OCI-LY7 (cell line): ENCODE measurements around the gene CRB2. TPM values are rescaled to one million over a fixed set of nuclear protein-coding genes. Genes with fewer than 3 reads are reported as not detected.

Source experiments
- BruUV-seq: library from RNA; stranded (reverse); fragments of 400-500 nt; replicated peaks from 2 replicates; lab custom pipeline; 2021; lab: Mats Ljungman, UMichigan
- CTCF ChIA-PET: fragments of 300-600 bp; sonication (Branson Sonifier 250); formaldehyde crosslinking; loops from one replicate; lab custom pipeline; 2022; ENCODE audit warnings: antibody characterized with exemption; ENCODE audit not compliant: unreplicated experiment; lab: Charles Lee
- POLR2A ChIA-PET: fragments of 300-600 bp; sonication (Branson Sonifier 250); formaldehyde crosslinking; loops from one replicate; lab custom pipeline; 2022; ENCODE audit warnings: antibody characterized with exemption; lab: Charles Lee
- DNase-seq: peaks from one replicate; pipeline ENCODE4 v3.0.0-alpha.2; 2015; ENCODE audit warnings: low spot score
- H2AFZ ChIP-seq: fragments of 200-600 bp; sonication (generic), shearing (Covaris generic); 2 replicates; pipeline ENCODE4 v1.6.1; 2014; ENCODE audit warnings: mild to moderate bottlenecking, antibody characterized with exemption, low read length, moderate library complexity
- H3K27ac ChIP-seq: fragments of 200-600 bp; sonication (generic); 2 replicates; pipeline ENCODE4 v1.5.1; 2014; ENCODE audit warnings: mixed run types, low read depth, mild to moderate bottlenecking, moderate library complexity, low read length, inconsistent platforms; ENCODE audit not compliant: poor library complexity, severe bottlenecking
- H3K36me3 ChIP-seq: fragments of 200-600 bp; sonication (generic); 2 replicates; pipeline ENCODE4 v1.6.1; 2014; ENCODE audit warnings: mild to moderate bottlenecking, antibody characterized with exemption, low read length, moderate library complexity, mixed read lengths; ENCODE audit not compliant: insufficient read depth
- H3K4me1 ChIP-seq: fragments of 200-600 bp; sonication (generic); 2 replicates; pipeline ENCODE4 v1.5.1; 2014; ENCODE audit warnings: mild to moderate bottlenecking, low read length; ENCODE audit not compliant: insufficient read depth, poor library complexity, severe bottlenecking
- H3K4me2 ChIP-seq: fragments of 200-600 bp; sonication (generic); 2 replicates; pipeline ENCODE4 v1.6.1; 2014; ENCODE audit warnings: mild to moderate bottlenecking, low read length
- H3K4me3 ChIP-seq: fragments of 200-600 bp; sonication (generic); 2 replicates; pipeline ENCODE4 v1.5.1; 2014; ENCODE audit warnings: mild to moderate bottlenecking, low read depth, low read length; ENCODE audit not compliant: poor library complexity, severe bottlenecking
- H3K79me2 ChIP-seq: fragments of 200-600 bp; sonication (generic); 2 replicates; pipeline ENCODE4 v1.6.1; 2016; ENCODE audit warnings: low read depth, mild to moderate bottlenecking, low read length, moderate library complexity, mixed read lengths; ENCODE audit not compliant: insufficient read depth
- H3K9me2 ChIP-seq: fragments of 200-600 bp; sonication (generic); 2 replicates; pipeline ENCODE4 v1.6.1; 2016; ENCODE audit warnings: mild to moderate bottlenecking, low read length, mixed read lengths; ENCODE audit not compliant: insufficient read depth
- H3K9me3 ChIP-seq: fragments of 200-600 bp; sonication (generic); 2 replicates; pipeline ENCODE4 v1.6.1; 2014; ENCODE audit warnings: mild to moderate bottlenecking, mixed run types, low read length, mixed read lengths
- H4K20me1 ChIP-seq: fragments of 200-600 bp; sonication (generic); 2 replicates; pipeline ENCODE4 v1.6.1; 2014; ENCODE audit warnings: mild to moderate bottlenecking, antibody characterized with exemption, low read length, moderate library complexity, mixed read lengths; ENCODE audit not compliant: insufficient read depth
- CTCF ChIP-seq: fragments of 200-600 bp; sonication (generic); conservative IDR thresholded peaks from 2 replicates; pipeline ENCODE4 v1.5.1; 2014; ENCODE audit warnings: mild to moderate bottlenecking, antibody characterized with exemption, low read length, moderate library complexity, mixed read lengths
- EZH2phosphoT487 ChIP-seq: fragments of 200-600 bp; sonication (generic); IDR thresholded peaks from 2 replicates; pipeline ENCODE4 v1.6.1; 2018; ENCODE audit warnings: low read depth, borderline replicate concordance, mild to moderate bottlenecking, mixed run types, antibody characterized with exemption, low read length, moderate library complexity, mixed read lengths
- intact Hi-C: fragments of 100-400 bp; cut with micrococcal nuclease; formaldehyde crosslinking; loops from one replicate; pipeline ENCODE4 v1.10.0; 2022; ENCODE audit not compliant: unreplicated experiment
- total RNA-seq, 2 experiments: library from RNA; depleted of rRNA in 1 of 2; stranded (reverse); fragments of >200 nt in 1 of 2; shearing (Covaris generic) in 1 of 2; gene quantifications; 2 replicates each; pipeline ENCODE4 v1.2.3, GENCODE V29; 2014 to 2022

CRB2 gene
- total RNA-seq, 2 experiments from 2014 or later = 1.6 to 3.4 TPM

DNA sequence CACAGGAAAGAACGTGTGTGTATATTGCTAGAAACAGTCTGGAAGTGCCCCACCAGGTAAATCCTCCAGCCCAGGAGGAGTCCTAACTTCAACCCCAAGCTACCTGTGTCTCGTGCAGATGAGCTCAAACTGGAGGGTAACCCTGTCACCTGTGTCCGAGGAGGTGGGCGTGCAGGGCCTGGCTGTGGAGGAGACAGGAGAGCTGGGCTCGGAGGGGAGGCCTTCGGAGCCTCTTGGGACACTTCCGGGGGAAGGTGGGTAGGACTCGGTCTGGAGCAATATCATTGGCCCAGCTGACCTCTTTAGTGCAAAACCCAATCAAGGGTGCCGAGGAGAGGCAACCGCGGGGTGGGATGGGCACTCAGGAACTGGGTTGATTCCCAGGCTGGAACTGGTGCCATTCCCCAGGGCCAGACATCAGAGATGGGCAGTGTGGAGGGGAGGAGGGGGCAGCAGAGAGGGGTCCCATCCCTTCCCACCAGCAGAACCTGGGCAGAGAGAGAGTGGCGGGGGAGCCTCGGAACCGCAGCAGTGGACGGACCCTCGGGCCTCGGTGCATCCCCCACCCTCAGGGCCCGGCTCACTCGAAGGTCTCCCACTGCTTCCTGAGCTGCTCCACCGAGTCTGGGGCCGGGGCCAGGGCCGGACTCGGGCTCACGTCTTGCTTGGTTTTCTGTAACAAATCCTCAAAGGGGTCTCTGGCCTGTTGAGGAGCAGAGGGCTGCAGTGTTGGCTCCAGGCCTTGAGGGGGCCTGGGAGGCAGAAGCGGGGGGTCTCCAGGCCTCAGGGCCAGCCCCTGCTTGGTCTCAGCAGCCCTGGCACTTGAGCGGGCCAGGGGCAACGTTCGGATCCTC lies 25.1 kb downstream of the CRB2 start:
- Histone ChIP-seq H3K79me2 (no peaks in the 10 kb centered on the region), H4K20me1 (no peaks in the 10 kb centered on the region), H3K36me3 (no peaks in the 10 kb centered on the region), H3K4me3 (no peak overlapping the region), H3K4me2 (no peak overlapping the region), H3K9me2 (no peaks in the 10 kb centered on the region), H3K4me1 (no peaks in the 10 kb centered on the region), H3K27ac (no peak overlapping the region), H3K9me3 (no peaks in the 10 kb centered on the region), H2AFZ (no peak overlapping the region)
- TF ChIP-seq CTCF = no peak
- TF ChIP-seq EZH2phosphoT487 = no peak
- no peak for DNase-seq
- intact Hi-C loops = no loop called here
- ChIA-PET POLR2A (interaction anchor here (0.6 kb wide), 1 partner anchor 518 kb away, joined by 4 read pairs; no protein-coding TSS in a partner anchor), CTCF (interaction anchor here (0.8 kb wide), 1 partner anchor 26 kb away, joined by 3 read pairs; no protein-coding TSS in a partner anchor)
- BruUV-seq = no TSS peak

GRCh38 chr9:123382653-123383511 lies 26.9 kb downstream of the CRB2 start:
- Histone ChIP-seq H2AFZ (no peak overlapping the region), H3K9me3 (no peaks in the 10 kb centered on the region), H3K4me1 (no peaks in the 10 kb centered on the region), H3K9me2 (no peaks in the 10 kb centered on the region), H3K27ac (no peak overlapping the region), H3K4me3 (no peak overlapping the region), H3K36me3 (no peaks in the 10 kb centered on the region), H3K79me2 (no peaks in the 10 kb centered on the region), H4K20me1 (no peaks in the 10 kb centered on the region), H3K4me2 (no peak overlapping the region)
- BruUV-seq = no TSS peak
- DNase-seq = no peak
- POLR2A ChIA-PET = no interaction called here
- CTCF ChIA-PET = no interaction called here
- TF ChIP-seq EZH2phosphoT487 = no peak
- TF ChIP-seq CTCF = no peak
- intact Hi-C loops = no loop called here
